ENCODE results near the gene ANKRD9.

- TF ChIP-seq CTCF (CRISPR knock-in tag; IDR thresholded peaks at IDR 0.05) (no peak), BRF2 (CRISPR knock-in tag; IDR thresholded peaks at IDR 0.05) (no peak), SNAI1 (CRISPR knock-in tag; IDR thresholded peaks at IDR 0.05; ENCODE audit: borderline replicate concordance) (no peak), BHLHE40 (IDR thresholded peaks at IDR 0.05; ENCODE audit: low read length) (no peak), ATF7 (IDR thresholded peaks at IDR 0.05) (no peak), ATF7 (CRISPR knock-in tag; IDR thresholded peaks at IDR 0.05) (no peak), ZFP1 (CRISPR knock-in tag; IDR thresholded peaks at IDR 0.05) (no peak), ZNF354B (CRISPR knock-in tag; IDR thresholded peaks at IDR 0.05) (no peak), RELA (CRISPR knock-in tag; IDR thresholded peaks at IDR 0.05) (no peak), POLR2A (IDR thresholded peaks at IDR 0.05; ENCODE audit: insufficient read depth in 1 of 2, low read depth in 2 of 2, low read length in 2 of 2) (peak; percentile 37 to 53; a peak in 3 of 4 replicates), ELF3 (CRISPR knock-in tag; IDR thresholded peaks at IDR 0.05) (no peak), CBX1 (IDR thresholded peaks at IDR 0.05; ENCODE audit: low read depth) (no peak), YEATS2 (CRISPR knock-in tag; IDR thresholded peaks at IDR 0.05; ENCODE audit: borderline replicate concordance) (no peak)
Measured at GRCh38 chr14:102558556-102558955, 49.0 kb upstream of the ANKRD9 start.
